MM.1S (cell line): ENCODE measurements around the gene PLXNA4.

Experiments
- DNase-seq: peaks from one replicate; pipeline ENCODE4 v3.0.0-alpha.2; 2015
- H2AFZ ChIP-seq: fragments of 300-600 bp; sonication (generic); 2 replicates; pipeline ENCODE4 v1.6.0; 2016; ENCODE audit warnings: antibody characterized with exemption, low read length
- H3F3A ChIP-seq: fragments of 300-600 bp; sonication (generic); 2 replicates; pipeline ENCODE4 v1.6.1; 2016; ENCODE audit warnings: mild to moderate bottlenecking, antibody characterized with exemption, low read length, moderate library complexity, mixed read lengths; ENCODE audit not compliant: insufficient read depth
- H3K27ac ChIP-seq: fragments of 300-600 bp; sonication (generic); 2 replicates; pipeline ENCODE4 v1.5.1; 2016; ENCODE audit warnings: mild to moderate bottlenecking, low read length
- H3K27me3 ChIP-seq: fragments of 300-600 bp; sonication (generic); replicated peaks from 2 replicates; pipeline ENCODE4 v1.6.0; 2016; ENCODE audit warnings: low read length; ENCODE audit not compliant: insufficient read depth
- H3K36me3 ChIP-seq: fragments of 300-600 bp; sonication (generic); replicated peaks from 2 replicates; pipeline ENCODE4 v1.6.1; 2016; ENCODE audit warnings: mild to moderate bottlenecking, low read length, mixed read lengths; ENCODE audit not compliant: insufficient read depth
- H3K4me1 ChIP-seq: fragments of 300-600 bp; sonication (generic); 2 replicates; pipeline ENCODE4 v1.6.1; 2016; ENCODE audit warnings: low read length, mixed read lengths
- H3K4me2 ChIP-seq: fragments of 300-600 bp; sonication (generic); 2 replicates; pipeline ENCODE4 v1.6.0; 2016; ENCODE audit warnings: low read depth, low read length
- H3K4me3 ChIP-seq: fragments of 300-600 bp; sonication (generic); 2 replicates; pipeline ENCODE4 v1.5.1; 2016; ENCODE audit warnings: low read length, mixed read lengths
- H3K79me2 ChIP-seq: fragments of 300-600 bp; sonication (generic); 2 replicates; pipeline ENCODE4 v1.6.1; 2016; ENCODE audit warnings: mixed run types, low read length, mixed read lengths
- H3K9ac ChIP-seq: fragments of 300-600 bp; sonication (generic); 2 replicates; pipeline ENCODE4 v1.6.1; 2016; ENCODE audit warnings: low read length, mixed read lengths
- H3K9me2 ChIP-seq: fragments of 300-600 bp; sonication (generic); replicated peaks from 2 replicates; pipeline ENCODE4 v1.6.1; 2016; ENCODE audit warnings: mild to moderate bottlenecking, low read length, mixed read lengths; ENCODE audit not compliant: insufficient read depth
- H3K9me3 ChIP-seq: fragments of 300-600 bp; sonication (generic); replicated peaks from 2 replicates; pipeline ENCODE4 v1.6.1; 2016; ENCODE audit warnings: mild to moderate bottlenecking, low read length, mixed read lengths; ENCODE audit not compliant: insufficient read depth
- H4K20me1 ChIP-seq: fragments of 300-600 bp; sonication (generic); 2 replicates; pipeline ENCODE4 v1.6.1; 2016; ENCODE audit warnings: mild to moderate bottlenecking, low read length, moderate library complexity, mixed read lengths; ENCODE audit not compliant: insufficient read depth
- CTCF ChIP-seq: fragments of 300-600 bp; sonication (generic); IDR thresholded peaks from 2 replicates; pipeline ENCODE4 v1.5.1; 2016; ENCODE audit warnings: antibody characterized with exemption, low read length, mixed read lengths
- EZH2 ChIP-seq: fragments of 300-600 bp; sonication (generic); optimal IDR thresholded peaks from 2 replicates; pipeline ENCODE3; 2017; ENCODE audit warnings: low read depth, mild to moderate bottlenecking, antibody characterized with exemption, low read length, mixed read lengths
- EZH2phosphoT487 ChIP-seq: fragments of 300-600 bp; sonication (generic); IDR thresholded peaks from 2 replicates; pipeline ENCODE4 v1.6.1; 2018; ENCODE audit warnings: antibody characterized with exemption, low read length

Gene PLXNA4

GRCh38 chr7:132073920-132074589 lies 502.2 kb downstream of the PLXNA4 start:
- no peak for TF ChIP-seq EZH2
- no peak for TF ChIP-seq EZH2phosphoT487
- no peak for TF ChIP-seq CTCF
- no peaks in the 10 kb centered on the region for H4K20me1 ChIP-seq
- H2AFZ ChIP-seq: no peak overlapping the region
- no peaks in the 10 kb centered on the region for H3K9me2 ChIP-seq
- H3K4me1 ChIP-seq: peaks cover 19% of the 10 kb centered on the region
- H3K36me3 ChIP-seq: no peaks in the 10 kb centered on the region
- no peaks in the 10 kb centered on the region for H3K27me3 ChIP-seq
- H3K4me3 ChIP-seq: no peak overlapping the region
- no peak for DNase-seq
- H3K9ac ChIP-seq: no peak overlapping the region
- H3K4me2 ChIP-seq: no peak overlapping the region
- H3F3A ChIP-seq: peaks cover 15% of the 10 kb centered on the region
- no peaks in the 10 kb centered on the region for H3K9me3 ChIP-seq
- no peaks in the 10 kb centered on the region for H3K79me2 ChIP-seq
- H3K27ac ChIP-seq: no peak overlapping the region
